OCI-LY7 (cell line): Measurements from ENCODE around the gene EFNA3.

ENCODE experiments used
- CTCF ChIP-seq: fragments of 200-600 bp; sonication (generic); conservative IDR thresholded peaks from 2 replicates; pipeline ENCODE4 v1.5.1; 2014; ENCODE audit warnings: mild to moderate bottlenecking, antibody characterized with exemption, low read length, moderate library complexity, mixed read lengths
- EZH2phosphoT487 ChIP-seq: fragments of 200-600 bp; sonication (generic); IDR thresholded peaks from 2 replicates; pipeline ENCODE4 v1.6.1; 2018; ENCODE audit warnings: low read depth, borderline replicate concordance, mild to moderate bottlenecking, mixed run types, antibody characterized with exemption, low read length, moderate library complexity, mixed read lengths

- TF ChIP-seq CTCF: peak; percentile 90
- TF ChIP-seq EZH2phosphoT487: no peak
These were observed 7.6 kb downstream of the EFNA3 start for GRCh38 chr1:155086128-155086741.
